Inflammatory macrophage (primary cell): ENCODE measurements around the gene MSRB3.
"Not testable (repeated sequence)": the region's sequence is repeated elsewhere in the genome, so short reads cannot be mapped to it uniquely, and the experiment has no call there.

Experiments used
- DNase-seq, 2 donors: peaks; one replicate each; pipeline ENCODE4 v3.0.0-alpha.2; 2020 to 2022
- total RNA-seq, 18 experiments: gene quantifications; one replicate each; lab custom pipeline; 2026; ENCODE audit warnings: mixed read lengths in 6 of 18, inconsistent platforms in 2 of 18; lab: John Stamatoyannopoulos, UW

The MSRB3 gene
- total RNA-seq = 0 to 0.26 (median 0.06) reads per million in 18 experiments

GRCh38 chr12:65278576-65279368 is at the start of gene MSRB3:
MSRB3 (plus strand) TSS chr12:65278683; CDS start chr12:65308580, 29,897 bp downstream.
- no peak for DNase-seq

GRCh38 chr12:65229441-65229840 is 49.0 kb upstream of the MSRB3 start:
- DNase-seq = no peak

GRCh38 chr12:65232476-65233077 is 45.9 kb upstream of the MSRB3 start:
- peak in 1 of 2 donors; percentile 43 for DNase-seq

GRCh38 chr12:65237153-65237552 is 41.3 kb upstream of the MSRB3 start:
- no peak for DNase-seq

- no peak for DNase-seq
Measured at GRCh38 chr12:65238609-65239008, 39.9 kb upstream of the MSRB3 start.

- no peak for DNase-seq
Measured at GRCh38 chr12:65248656-65249633, 29.5 kb upstream of the MSRB3 start.

- DNase-seq = no peak
Measured at GRCh38 chr12:65252515-65252914, 26.0 kb upstream of the MSRB3 start.

GRCh38 chr12:65257986-65258385 is 20.5 kb upstream of the MSRB3 start:
- no peak for DNase-seq

- DNase-seq = no peak
Measured at GRCh38 chr12:65259501-65259900, 19.0 kb upstream of the MSRB3 start.

- no peak for DNase-seq
Measured at GRCh38 chr12:65263777-65264176, 14.7 kb upstream of the MSRB3 start.

GRCh38 chr12:65266408-65266807 is 12.1 kb upstream of the MSRB3 start:
- no peak for DNase-seq

- no peak for DNase-seq
Measured at GRCh38 chr12:65269603-65270002, 8.9 kb upstream of the MSRB3 start.

- no peak for DNase-seq
Measured at GRCh38 chr12:65274602-65275272, 3.7 kb upstream of the MSRB3 start.

GRCh38 chr12:65275627-65276026 is 2.9 kb upstream of the MSRB3 start:
- DNase-seq = no peak

- DNase-seq = peak; percentile 15 to 45
Measured at GRCh38 chr12:65276916-65277530, 1.5 kb upstream of the MSRB3 start.

GRCh38 chr12:65277994-65278575 is 398 bp upstream of the MSRB3 start:
- DNase-seq = no peak

- no peak for DNase-seq
Measured at GRCh38 chr12:65279369-65280112, 1.1 kb downstream of the MSRB3 start.

GRCh38 chr12:65280306-65280705 is 1.8 kb downstream of the MSRB3 start:
- DNase-seq = no peak

GRCh38 chr12:65282840-65283239 is 4.4 kb downstream of the MSRB3 start:
- no peak for DNase-seq

GRCh38 chr12:65285532-65285931 is 7.0 kb downstream of the MSRB3 start:
- not testable (repeated sequence) for DNase-seq

- DNase-seq = no peak
Measured at GRCh38 chr12:65287426-65287825, 8.9 kb downstream of the MSRB3 start.
